CD4-positive, alpha-beta T cell treated with Interleukin-17A for 4 hours (primary cell): ENCODE measurements around the gene CYFIP2.

Experiments used
- DNase-seq: peaks from one replicate; pipeline ENCODE4 v3.0.0-alpha.2; 2020; ENCODE audit warnings: mixed read lengths

Gene CYFIP2

GRCh38 chr5:157362012-157362411 lies 96.1 kb downstream of the CYFIP2 start:
- no peak for DNase-seq

GRCh38 chr5:157362502-157362901 lies 96.6 kb downstream of the CYFIP2 start:
- no peak for DNase-seq

- no peak for DNase-seq
These were observed 97.1 kb downstream of the CYFIP2 start for GRCh38 chr5:157362982-157363381.

GRCh38 chr5:157365732-157366131 lies 99.8 kb downstream of the CYFIP2 start:
- DNase-seq: no peak

GRCh38 chr5:157366741-157367674 lies 101.1 kb downstream of the CYFIP2 start:
- no peak for DNase-seq

- DNase-seq: no peak
These were observed 103.6 kb downstream of the CYFIP2 start for GRCh38 chr5:157369507-157369906.

- DNase-seq: no peak
These were observed 105.0 kb downstream of the CYFIP2 start for GRCh38 chr5:157370967-157371366.

- no peak for DNase-seq
These were observed 105.9 kb downstream of the CYFIP2 start for GRCh38 chr5:157371655-157372471.

- DNase-seq: no peak
These were observed 106.5 kb downstream of the CYFIP2 start for GRCh38 chr5:157372472-157372822.

GRCh38 chr5:157378509-157378908 lies 112.6 kb downstream of the CYFIP2 start:
- DNase-seq: no peak

GRCh38 chr5:157379983-157380382 lies 114.1 kb downstream of the CYFIP2 start:
- no peak for DNase-seq

- DNase-seq: no peak
These were observed 115.8 kb downstream of the CYFIP2 start for GRCh38 chr5:157381746-157382145.

GRCh38 chr5:157382996-157383800 lies 117.3 kb downstream of the CYFIP2 start:
- DNase-seq: no peak

GRCh38 chr5:157384971-157385709 lies 119.2 kb downstream of the CYFIP2 start:
- no peak for DNase-seq

- no peak for DNase-seq
These were observed 121.2 kb downstream of the CYFIP2 start for GRCh38 chr5:157387041-157387563.

GRCh38 chr5:157387683-157388093 lies 121.8 kb downstream of the CYFIP2 start:
- DNase-seq: no peak

GRCh38 chr5:157388111-157388710 lies 122.3 kb downstream of the CYFIP2 start:
- DNase-seq: no peak

GRCh38 chr5:157389103-157389502 lies 123.2 kb downstream of the CYFIP2 start:
- DNase-seq: no peak

- DNase-seq: no peak
These were observed 124.2 kb downstream of the CYFIP2 start for GRCh38 chr5:157390133-157390532.

GRCh38 chr5:157390551-157391297 lies 124.8 kb downstream of the CYFIP2 start:
- peak; percentile 53 for DNase-seq

- DNase-seq: no peak
These were observed 132.4 kb downstream of the CYFIP2 start for GRCh38 chr5:157398305-157398704.
